Kasumi-1 (cell line): ENCODE data around the gene TNIP1.

Experiments
- DNase-seq, 2 experiments: peaks; one replicate each; lab custom pipeline; 2025; lab: John Stamatoyannopoulos, UW

Gene TNIP1

DNA sequence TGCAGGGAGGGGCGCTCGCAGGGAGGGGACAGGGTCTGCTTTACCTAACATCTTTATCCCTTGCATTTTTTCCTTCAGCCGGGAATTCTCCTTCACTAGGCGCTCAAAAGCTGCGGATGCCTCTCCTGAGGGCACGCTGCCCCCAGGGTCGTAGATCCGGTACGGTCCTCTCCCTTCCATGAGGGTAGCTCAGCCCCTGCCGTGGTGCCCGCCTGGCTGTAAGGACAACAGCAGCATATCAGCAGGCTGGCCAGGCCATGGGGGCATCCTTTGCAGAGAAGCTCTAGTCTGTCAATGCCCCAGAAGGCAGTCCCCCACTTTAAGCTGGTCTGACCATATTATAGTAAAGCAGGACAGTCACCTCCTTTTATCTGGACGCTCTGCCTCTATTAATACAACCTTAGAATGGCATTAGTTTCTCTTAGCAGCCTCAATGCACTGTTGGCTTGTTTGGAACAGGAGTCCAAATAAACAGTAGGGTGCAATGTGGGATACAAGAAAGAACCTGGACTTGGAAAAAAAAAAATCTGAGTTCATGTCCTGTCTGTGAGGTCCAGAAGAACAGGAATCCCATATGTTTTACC is 15.8 kb downstream of the TNIP1 start:
- DNase-seq: no peak

DNA sequence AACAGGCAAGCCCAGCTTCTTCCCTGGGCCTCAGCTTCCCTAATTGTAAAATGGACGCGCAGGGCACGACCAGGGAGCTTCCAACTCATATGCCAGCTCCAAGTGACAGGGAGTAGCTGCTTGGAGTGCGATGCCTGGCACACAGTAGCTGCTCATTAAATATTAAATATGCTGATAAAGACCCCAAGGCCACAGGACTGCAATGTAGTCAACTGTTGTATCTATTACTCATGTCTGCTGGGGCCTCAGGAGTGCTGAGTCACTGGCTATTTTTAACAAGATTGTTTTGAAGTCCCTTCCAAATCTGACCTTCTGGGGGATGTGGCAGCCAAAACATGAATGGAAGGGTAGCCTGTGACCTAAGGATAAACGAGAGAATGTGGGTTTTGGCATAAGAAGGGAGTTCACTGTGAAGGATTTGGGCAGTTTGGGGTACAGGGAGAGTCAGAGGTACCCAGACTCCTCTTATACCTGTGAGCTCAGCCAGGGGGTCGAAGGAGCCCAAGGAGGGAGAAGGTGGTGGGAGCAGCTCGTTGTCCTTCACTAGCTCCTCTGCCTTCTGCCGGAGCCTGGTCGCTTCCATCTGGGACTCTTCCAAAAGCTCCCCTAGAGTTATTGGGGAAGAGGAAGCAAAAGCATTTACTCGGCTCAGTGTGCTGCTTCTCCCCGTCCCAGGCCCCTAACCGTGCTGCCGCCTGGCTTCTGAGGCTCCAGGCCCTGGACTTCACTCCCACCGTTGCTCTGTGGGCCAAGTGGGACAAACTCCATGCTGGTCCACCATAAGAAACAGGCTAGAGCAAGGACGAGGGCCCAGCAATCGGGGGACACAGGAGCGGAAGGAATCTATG is 17.5 kb downstream of the TNIP1 start:
- DNase-seq: peak; percentile 14 to 27

DNA sequence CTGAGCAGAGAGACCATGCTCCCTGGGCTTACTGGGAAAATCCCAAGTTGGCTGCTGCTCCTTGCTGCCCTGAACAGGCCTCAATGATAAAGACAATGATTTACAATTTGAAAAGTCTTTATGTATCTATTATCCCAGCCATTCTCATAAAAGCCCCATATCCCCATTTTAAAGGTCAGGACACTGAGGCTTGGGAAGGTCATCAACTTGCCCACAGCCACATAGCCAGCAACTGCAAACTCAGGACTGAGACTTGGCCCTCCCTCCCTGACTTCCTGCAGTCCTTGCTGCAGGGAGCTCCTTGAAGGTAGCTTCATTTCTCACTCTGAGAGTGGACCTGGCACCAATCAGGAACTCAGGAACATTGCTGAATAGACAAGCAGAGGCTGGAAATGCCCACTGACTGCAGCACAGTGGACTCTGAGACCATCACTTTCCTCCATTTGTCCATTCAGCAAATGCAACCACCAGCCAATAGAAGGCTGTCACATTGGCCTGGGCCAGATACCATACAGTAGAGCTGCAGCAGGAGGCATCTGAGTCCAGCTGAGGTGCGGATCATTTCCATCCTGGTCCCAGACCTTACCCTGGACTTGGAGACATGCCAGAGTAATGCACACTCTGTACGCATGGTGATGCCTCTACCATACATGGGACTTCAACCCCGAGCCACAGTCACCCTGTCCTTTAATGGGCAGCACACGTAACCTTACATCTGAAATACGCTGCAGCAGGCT is 18.3 kb downstream of the TNIP1 start:
- no peak for DNase-seq

DNA sequence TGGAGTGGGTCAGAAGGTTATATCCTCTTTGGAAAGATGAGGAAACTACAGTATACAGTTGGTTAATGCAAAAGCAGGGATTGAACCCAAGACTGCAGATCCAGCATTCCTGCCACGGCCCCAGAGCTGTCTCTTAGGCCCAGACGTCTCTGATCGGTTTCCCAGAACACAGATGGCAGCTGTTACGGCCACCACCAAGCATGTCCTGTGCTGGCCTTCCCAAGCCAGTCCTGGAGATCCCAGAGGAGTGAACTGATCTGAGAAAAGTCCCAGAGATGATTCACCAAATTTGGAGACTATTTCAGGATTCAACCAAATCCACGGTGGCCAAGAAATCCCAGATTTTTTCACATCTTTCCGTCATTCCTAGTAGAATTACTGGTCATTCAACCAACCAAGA is 20.1 kb downstream of the TNIP1 start:
- DNase-seq: no peak

DNA sequence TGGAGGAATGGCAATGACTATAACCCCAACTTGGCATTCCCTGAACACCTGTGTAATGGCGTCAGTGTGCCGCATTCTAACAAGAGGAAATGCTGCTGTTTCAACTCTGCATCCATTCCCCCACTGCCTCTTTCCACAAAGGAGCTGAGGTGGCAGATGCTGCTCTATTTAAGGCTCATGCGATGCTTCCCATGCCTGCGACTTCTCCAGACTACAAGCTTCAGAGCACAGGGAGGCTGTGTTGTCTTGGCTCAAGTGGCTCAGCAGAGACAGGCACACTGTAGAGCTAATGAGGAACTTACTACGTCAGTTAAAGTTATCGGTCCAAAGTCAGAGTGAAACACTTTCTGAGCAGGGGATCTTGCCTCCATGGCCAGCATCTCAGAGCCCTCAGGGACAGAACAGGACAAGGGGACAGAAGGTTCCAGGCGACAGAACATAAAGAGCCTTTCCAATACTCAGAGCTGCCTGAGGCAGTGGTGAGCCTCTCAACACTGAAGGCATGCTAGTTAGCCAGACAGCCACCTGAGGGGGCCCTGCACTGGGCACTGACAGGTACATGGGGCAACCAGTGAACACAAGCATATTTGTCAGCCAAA is 21.8 kb downstream of the TNIP1 start:
- peak; percentile 62 to 70 for DNase-seq

DNA sequence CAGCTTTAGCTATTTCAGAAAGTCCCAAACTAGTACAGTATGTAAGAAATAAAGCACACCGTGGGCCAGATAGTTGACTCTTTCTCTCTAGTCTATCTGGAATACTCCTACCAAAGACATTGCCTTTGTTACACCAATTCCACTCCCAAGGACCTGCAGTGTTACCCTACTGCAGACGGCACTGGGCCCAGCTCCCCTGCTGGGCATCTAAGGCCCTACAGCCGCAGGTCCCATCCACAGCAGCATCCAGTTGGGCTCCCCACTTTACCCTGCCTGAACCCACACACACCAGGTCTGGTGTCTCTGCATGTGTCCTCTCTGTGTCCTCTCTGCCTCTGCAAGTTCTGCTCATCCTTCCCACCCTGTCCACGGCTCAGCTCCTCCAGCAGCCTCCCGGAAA is 22.5 kb downstream of the TNIP1 start:
- DNase-seq: no peak

DNA sequence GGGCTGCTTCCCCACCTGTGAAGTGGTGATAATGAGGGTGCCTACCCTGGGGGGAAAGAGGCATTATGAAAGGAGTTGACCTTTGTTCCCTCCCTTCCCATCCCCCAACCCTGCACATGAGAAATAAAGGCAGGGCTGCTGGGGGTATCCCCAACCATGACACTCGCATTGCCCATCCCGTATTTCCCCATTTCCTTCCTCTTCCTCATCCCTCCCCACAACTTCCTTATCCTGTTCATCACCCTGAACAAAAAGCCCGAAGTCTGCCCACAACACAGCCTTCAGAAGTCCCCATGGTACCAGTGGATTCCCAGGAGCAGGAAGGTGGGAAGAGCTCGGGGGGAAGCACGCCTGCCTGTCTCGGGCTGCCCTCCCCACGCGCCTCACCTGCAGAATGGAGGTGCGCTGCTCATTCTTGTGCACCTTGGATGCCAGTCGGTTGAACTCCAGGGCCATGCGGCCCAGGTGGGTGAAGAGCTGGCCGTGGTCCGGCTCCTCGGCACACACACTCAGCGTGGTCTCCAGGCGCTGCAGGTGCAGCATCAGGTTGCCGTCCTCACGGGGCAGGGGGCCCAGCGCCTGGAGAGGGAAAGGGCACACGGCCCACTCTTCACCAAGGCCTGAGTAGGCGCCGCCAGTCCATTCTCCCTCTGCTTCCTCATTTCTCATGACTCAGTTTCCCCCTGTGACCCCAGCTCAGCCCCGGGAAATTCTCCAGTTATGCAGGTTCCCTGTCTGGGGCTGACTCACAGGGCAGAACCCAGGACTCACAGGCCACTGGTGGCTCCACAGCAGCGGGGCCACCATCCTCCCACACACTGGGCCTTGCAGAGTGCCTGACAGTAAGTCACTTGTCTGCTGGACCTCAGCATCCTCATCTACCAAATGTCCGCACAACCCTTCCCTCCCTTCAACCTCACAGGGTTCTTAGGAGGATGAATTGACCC is 24.2 kb downstream of the TNIP1 start:
- peak; percentile 14 to 19 for DNase-seq

DNA sequence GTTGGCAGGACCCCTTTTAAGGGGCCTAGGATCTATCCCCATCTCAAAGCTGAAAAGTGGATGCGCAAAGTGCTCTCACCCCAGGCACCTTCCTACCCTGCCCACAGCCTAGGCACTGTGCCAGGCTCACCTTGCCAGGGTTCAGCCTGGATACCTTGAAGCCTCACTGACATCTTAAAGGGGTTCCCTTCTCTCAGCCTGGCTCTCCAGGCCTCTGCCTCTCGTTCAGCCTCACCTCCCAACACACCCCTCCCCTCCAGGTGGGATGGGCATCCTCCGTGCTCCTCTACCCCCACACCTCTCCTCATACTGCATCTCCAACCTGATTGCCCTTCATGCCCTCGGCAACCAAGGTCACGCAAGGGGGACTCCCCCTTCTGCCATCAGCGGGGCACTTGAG is 25.5 kb downstream of the TNIP1 start:
- DNase-seq: no peak

DNA sequence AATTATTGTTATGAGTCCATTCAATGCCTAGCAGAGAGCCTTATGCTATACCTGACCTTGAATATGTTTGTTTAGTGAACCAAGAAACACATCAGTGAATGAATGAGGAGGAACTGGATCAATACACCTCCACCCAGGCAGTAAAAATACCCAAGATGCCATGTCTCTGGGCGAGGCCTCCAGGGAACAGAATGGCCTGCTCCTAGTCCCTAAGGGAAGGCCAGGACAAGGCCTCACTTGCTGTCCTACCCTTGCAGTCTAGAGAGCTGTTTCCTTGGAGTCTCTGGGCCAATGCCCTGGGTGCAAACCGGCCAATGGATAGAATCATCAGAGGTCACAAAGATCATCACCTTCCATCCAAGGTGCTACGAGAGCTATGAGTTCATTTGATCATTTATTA is 26.1 kb downstream of the TNIP1 start:
- no peak for DNase-seq

DNA sequence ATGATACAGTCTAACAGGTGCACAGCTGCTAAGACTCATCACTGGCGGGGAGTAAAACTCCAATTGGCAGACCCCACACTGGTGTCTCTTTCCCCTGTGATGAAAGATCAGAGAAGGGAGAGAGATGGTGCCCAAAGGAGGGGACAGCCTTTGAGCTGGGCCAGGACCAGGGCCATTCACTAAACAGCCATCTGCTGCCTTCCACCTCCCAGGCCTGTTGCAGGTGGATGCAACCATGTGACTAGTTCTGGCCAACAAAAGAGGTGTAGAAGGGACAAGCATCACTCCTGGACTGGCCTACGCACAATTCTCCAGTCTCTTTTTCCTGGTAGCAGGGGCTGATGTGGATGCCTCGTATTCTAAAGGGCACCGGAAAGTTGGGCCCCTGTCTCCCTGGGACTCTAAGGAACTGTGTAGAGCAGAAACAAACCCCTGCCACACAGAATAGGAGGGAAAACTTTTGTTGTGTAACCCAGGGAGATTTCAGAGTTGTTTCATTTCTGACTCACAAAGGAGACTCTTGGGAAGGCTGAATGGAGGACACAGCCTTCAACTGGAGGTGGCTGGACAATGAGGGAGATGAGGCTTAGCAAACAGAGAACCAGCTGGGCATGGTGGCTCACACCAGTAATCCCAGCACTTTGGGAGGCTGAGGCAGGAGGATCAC is 26.9 kb downstream of the TNIP1 start:
- no peak for DNase-seq

DNA sequence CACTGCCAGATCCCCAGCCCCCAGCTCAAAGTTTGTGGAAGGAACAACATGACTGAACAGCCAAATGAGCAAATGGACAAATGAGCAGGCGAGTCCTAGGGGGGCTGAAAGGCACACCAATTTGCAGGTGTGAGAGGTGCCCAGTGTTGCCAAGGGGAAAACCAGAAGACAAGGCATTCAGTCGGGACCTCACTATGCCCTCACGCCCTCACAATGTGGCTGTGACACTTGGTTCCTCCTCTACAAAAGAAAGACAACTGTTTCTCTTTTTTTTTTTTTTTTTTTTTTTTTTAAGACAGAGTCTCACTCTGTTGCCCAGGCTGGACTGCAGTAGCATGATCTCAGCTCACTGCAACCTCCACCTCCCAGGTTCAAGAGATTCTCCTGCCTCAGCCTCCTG is 28.0 kb downstream of the TNIP1 start:
- no peak for DNase-seq

DNA sequence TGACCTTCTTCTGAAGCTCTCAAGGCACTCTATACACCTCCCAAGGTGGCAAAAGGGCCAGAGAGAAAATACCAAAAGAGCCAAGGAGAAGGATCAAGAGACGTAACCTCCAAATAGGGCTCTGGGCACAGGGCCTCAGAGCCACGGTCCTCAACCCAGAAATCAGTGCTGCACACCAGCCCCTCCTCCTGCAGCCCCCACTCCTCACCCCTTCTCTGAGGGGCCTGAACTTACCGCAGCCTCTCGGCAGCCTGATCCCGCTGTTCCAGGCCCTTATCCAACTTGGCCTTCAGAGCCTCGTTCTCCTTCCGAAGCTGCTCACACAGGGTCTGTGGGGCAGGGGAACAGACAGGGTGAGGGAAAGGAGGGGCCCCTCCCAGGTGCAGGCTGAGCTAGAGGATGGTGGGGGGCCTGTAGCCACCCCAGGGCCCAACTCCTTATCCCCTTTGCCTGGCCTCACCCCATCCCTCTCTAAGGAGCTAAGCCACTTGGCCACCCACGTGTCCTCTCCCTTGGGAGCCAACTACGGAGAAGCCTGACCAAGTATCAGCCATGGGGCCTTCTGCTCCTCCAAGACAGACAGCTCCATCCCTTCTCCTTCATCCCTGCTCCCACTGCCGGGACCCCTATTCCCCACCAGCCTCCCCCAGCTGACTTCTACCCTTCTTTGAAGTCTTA is 28.8 kb downstream of the TNIP1 start:
- DNase-seq: no peak

DNA sequence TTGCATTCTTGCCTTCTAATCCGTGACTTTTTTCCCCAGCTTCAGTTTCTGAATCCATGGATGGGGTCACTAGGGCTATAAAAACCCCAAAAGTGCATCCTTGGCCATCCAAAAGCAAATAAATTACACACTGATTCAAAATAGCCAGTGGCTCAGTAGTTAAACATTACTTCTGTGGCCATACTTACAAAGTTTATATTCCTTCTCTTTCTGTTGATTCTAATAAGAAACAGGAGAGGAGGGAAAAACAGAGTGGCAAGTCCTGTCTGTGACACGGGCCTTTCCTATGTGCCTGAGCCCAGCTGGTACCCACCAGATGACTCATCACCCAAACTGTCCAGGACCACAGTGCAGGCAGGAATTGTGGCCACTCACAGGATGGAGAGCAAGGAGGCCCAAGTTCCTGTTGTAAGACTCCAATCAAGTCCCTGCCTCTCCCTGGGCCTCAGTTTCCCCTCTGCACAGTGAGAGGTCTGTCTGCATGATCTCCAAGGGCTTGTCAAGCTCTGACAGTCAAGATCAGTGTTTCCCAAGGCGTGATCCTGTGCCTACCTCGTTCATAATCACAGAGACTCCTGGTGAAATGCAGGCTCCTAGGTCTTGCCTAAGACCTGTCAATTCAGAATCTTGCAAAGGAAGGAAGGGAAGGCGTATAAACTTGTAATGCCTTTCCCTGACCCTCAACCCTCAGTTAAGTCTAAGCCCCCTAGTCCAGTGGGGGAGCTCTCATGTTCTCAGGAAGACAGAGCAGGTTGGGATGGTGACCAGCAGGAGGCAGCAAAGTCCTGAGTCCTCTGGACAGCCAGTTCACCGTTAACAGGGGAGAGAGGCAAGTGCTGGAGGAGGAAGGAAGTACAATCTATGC is 29.5 kb downstream of the TNIP1 start:
- DNase-seq: peak; percentile 92 to 93

DNA sequence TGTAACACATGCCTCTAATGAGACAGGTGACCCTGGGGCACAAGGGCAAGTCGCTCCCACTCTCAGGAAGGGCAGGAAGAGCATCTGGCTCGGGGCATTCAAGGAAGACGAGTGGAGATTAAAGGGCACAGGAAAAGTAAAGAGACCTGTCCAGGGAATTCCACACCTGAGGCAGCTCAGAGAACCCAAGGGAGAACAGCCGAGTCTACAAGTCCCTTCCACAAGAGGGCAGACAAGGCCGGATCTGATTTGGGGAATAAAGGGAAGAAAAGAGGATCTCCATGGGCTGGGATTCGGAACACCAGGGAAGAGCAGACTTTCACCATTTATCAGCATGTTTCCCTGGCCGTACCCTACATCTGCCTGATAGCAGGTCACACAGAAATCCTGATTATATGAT is 32.3 kb downstream of the TNIP1 start:
- DNase-seq: no peak

DNA sequence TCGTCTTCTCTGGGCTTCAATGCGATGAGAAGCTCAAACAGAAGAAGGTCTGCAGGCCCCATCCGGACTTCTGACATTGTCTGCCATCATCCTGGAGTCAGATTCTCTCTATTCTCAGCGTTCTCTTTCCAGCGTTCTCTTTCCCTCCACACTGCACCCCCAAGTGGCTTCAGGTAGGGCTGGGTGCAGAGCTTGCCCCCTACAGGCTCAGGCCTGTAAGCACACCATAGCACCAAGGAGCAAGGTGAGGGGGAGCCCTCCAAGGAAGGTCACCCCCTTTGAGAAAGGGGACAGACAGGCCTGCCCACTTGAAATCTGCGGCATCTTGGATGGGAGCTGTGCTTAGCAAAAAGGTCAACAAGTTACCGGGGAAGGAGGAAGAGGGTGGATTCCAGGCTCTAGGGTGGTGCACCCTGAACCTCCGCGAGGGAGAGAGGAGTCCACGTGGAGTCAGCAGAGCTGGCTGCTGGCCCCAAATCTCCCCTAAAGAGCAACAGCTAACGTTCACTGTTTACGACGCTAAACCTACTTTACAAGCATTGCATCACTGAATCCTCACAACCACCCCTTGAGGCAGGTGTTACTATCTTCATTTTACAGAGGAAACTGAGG is 32.9 kb downstream of the TNIP1 start:
- peak; percentile 34 to 41 for DNase-seq

DNA sequence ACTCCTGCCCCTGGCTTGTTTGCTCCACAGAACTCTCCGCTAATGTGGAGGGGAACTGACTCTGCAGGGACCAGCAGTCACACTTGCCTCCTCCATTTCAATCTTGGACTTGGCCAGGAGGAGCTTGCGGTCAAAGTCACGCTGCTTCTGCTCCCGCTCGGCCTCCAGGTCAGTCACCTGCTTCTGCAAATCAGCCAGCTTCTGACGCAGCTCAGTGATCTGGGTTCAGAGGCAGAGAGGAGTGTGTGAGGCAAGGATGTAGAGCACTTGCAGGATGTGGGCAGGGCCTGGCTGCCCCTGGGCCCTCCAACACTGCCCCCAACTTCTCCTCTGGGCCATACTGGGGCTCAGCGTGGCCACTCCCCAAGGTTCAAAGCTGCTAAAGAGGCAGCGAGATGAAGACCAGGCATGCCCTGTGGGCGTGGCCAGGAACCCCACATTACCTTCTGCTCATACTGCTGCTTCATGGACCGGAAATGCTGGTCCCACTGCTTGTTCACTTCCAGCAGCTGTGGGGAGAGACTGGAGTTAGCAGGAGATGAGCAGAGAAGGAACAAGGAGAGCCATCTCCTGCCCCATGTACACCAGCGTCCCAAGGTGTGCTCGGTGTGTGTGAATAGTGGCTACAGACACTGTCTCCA is 38.3 kb downstream of the TNIP1 start:
- DNase-seq: no peak

DNA sequence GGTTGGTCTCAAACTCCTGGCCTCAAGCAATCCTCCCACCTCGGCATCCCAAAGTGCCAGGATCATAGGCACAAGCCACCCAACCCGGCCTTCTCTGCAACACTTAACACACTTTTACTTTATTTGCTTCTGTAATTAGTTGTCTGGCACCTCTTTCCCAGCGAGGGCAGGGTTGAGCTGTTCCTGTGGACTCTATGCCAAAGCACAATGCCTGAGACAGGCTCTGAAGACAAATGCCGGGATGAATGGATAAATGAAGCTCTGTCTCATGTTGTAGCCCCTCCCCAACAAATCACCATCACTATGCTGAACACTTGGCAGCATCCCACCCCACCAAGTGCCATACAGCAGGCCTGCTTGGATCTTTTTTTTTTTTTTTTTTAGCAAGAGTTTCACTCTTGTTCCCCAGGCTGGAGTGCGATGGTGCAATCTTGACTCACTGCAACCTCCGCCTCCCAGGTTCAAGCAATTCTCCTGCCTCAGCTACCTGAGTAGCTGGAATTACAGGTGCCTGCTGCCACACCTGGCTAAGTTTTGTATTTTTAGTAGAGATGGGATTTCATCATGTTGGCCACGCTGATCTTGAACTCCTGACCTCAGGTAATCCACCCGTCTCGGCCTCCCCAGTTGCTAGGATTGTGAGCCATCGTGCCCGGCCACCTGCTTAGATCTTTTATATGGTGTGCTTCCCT is 39.1 kb downstream of the TNIP1 start:
- DNase-seq: no peak

DNA sequence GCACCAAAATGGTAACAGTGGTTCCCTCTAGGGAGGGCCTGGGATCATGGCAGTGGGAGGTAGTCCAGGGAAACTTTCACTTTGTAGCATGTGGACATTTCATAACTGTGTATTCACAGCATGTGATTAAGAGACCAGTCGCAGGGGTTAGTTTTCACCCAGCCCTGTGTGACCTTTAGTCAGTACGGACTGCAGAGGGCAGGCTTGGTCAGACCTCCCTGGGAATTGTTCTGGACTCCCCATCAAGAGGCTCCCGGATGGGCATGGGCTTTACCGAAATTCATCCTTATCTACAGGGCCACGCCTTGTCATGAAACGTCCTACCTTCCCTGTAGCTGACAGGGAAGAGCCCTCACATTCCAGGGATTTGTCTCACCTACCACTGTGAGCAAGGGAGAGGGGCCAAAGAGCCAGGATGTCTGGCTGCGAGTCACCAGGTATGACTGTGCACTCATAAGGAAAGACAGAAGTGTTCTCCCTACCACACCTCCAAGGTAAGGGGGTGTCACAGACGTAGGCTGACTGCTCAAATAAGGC is 40.6 kb downstream of the TNIP1 start:
- DNase-seq: no peak
